ENCODE results near the gene PLEKHJ1.

The PLEKHJ1 gene

DNA sequence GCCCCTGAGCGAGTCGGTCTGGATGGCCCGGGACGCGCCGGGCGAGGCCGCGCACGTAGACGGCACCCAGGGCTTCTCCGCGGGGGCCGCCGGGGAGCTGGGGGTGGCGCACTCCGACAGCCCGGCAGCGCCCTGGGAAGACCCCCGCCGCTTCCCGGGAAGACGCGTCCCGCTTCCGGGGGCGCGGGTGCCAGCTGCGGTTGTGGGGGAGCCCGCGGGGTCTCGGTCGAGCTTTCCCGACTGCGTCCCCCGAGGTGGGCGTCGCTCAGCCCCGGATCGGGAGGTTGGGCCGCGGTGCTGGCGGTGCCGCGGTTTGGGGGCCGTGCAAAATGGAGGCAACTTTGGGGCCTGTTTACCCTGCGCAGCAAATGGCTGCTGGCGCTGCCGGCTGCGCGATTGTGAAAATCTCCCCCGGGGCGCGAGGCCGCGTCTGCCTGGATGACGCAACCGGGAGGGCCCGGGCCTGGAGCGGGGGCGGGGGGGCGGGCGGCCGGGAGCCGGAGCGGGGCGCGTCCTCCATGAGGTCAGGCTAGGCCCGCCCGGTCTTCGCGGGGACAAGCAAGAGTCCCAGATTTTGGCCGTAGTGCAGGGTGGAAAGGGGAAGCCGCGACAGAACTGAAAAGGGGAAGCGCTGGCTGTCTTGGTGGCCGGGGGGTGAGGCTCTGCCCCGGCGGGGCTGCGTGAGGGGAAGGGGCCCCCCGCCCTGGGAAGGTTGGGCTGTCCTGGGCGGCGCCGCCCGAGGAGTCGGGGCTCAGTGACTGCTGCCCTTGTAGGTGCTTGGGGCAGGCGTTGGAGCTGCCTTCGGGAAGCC lies 34.5 kb upstream of the PLEKHJ1 start:
- peak in 8 of 10 donors; percentile 54 to 95 (median 68) for DNase-seq
- intact Hi-C loops (cut with DNase I), result no loop called here

DNA sequence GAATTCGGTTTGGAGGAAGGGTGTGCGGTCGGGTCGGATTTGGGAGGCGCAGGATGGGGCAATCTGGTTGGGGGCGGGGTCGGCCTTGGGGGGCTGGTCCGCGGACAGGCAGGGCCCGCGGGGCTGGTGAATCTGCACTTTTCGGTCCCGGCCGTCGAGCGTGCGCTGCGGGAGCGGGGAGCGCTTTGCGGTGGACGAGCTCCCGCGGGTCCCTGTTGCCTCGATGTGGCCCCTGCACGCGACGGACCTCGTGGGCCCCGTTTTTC lies 34.0 kb upstream of the PLEKHJ1 start:
- intact Hi-C loops (cut with DNase I), result no loop called here

DNA sequence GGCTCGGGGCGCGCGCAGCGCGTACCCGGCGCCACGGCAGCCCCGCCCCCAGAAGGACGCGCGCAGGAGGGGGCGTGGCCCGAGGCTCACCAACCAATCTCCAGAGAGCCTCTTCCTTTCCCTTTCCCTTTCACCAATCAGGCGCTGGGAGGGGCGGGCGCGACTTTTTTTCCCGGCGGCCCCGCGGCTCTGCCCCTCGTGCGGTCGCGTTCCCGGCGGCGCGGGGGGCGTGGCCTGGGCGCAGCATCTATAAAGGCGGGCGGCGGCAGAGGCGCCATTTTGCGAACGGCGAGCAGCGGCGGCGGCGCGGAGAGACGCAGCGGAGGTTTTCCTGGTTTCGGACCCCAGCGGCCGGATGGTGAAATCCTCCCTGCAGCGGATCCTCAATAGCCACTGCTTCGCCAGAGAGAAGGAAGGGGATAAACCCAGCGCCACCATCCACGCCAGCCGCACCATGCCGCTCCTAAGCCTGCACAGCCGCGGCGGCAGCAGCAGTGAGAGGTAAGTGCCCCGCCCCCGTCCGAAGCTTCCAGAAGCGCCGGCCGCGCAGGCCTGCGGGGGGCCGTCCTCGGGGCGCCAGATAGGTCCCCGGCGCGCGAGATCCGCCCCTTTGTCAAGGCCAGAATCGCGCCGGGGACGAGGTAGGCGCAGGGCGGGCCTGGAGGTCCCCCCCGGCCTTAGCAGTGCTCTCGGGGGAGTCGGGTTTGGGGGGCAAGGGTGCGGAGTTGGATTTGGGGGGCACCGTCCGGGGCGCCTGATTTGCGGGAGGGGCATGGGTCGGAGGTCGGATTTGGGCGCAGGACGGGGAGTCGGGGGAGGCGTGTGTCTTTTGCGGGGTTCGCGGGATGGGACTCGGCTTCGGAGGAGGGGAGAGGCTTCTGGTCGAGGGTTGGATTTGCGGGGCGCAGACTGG lies 33.4 kb upstream of the PLEKHJ1 start:
- intact Hi-C loops (cut with DNase I), result loop anchor here (1.0 kb wide), 1 partner anchor 106 kb away; the partner anchor contains the start of gene DOT1L
- peak; percentile 97 to 100 (median 98) for DNase-seq

More for the DNA sequence above, 34.0 kb upstream of the PLEKHJ1 start:
- peak in 1 of 10 donors; percentile 72 for DNase-seq

DNA sequence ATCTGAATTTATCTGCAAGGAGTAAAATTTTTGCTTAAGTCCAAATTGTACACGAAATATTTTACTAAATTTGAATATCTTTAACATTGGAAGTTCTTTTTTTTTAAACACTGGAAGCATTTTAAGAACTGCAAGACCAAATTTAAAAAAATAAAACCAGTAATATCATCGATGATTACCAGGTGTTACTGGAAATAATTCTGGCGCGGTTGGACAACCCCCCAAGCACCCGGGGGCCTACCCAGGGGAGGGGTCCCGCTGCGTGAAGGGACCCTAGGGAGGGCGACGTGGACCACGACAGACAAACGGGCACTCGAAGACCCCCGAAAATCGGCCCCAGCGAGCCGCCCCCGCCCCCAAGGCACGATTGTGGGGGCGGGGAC lies 32.7 kb upstream of the PLEKHJ1 start:
- intact Hi-C loops (cut with DNase I), result loop anchor here (1.0 kb wide), 1 partner anchor 106 kb away; the partner anchor contains the start of gene DOT1L
- DNase-seq, result no peak

DNA sequence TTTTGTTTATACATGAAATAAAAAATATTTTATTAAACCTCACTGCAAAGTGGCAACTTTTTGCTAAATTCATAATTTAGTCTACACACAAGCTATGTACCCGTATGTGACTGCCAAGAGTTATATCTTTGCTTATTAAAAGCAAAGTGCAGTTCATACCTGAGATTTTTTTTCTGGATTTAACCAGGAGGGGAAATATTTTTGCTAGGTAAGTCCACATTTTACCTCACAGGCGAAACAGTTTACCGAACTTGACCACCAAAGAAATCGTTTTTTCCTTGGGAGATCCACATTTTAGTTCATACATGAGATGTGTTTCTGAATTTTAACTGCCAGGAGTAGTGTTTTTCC lies 32.3 kb upstream of the PLEKHJ1 start:
- no peak for DNase-seq
- intact Hi-C loops (cut with DNase I), result no loop called here

DNA sequence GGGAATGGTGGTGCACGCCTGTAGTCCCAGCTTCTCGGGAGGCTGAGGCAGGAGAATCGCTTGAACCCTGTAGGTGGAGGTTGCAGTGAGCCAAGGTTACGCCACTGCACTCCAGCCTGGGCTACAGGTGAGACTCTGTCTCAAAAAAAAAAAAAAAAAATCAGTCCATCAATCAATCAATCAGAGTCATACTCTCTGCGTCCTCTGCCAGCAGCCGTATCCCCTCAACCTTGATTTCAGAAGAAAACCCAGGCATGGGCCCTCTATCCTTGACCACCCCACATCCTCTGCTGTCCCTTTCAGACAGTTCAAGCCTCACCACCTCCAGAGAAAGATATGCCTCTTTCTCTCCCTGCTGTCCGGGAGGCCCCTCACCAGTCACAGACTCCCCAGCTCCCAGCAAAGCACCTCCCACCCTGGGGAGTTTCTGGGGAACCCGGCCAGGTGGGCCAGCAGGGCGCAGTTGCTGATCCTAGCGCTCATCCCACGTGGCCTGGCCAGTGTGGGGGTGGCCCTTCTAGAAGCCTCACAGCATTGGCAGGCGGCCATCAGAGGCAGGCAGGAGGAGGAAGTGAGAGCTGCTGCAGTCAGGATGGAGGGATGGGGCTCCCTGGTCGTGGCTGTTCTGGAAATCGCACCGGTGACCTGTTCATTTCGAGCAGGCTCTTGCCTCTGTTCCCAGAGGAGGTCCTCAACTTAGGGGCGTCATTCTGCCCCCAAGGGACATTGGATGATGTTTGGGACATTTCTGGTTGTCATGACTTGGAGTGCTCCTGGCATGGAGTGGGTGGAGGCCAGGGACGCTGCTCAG lies 30.3 kb upstream of the PLEKHJ1 start:
- intact Hi-C loops (cut with DNase I), result no loop called here
- DNase-seq, result peak; percentile 57 to 96 (median 76)

DNA sequence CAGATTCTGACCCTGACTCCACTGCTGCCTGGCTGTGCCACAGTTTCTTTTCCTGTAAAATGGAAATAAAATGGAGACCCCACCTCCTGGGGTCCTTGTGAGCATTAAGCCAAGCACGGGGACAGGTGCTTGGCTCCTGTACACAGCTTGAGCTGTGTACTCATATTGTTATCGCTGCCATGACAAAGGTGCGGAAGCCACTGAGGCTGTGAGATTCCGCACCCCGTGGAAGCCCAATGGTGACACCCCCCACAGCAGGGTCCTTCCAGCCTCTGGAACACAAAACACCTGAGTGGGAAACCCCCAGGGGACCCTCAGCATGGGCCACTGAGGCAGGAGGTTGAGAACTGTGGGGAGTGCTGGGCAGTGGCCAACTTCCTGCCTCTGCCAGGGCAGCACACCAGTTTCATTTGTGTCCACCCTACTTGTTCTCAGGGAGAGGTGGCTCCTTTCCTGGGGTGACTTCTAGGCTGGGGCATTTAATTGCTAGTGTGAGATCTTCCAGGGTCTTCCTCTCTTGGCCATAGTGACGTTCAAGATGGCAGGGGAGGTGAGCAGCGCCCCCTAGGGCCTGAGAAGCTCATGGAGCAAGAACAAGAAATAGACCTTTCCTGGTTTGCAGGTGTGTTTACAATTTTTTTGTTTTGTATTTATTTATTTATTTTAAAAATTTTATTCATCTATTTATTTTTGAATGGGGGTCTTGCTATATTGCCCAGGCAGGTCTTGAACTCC lies 25.5 kb upstream of the PLEKHJ1 start:
- DNase-seq, result no peak
- intact Hi-C loops (cut with DNase I), result no loop called here

DNA sequence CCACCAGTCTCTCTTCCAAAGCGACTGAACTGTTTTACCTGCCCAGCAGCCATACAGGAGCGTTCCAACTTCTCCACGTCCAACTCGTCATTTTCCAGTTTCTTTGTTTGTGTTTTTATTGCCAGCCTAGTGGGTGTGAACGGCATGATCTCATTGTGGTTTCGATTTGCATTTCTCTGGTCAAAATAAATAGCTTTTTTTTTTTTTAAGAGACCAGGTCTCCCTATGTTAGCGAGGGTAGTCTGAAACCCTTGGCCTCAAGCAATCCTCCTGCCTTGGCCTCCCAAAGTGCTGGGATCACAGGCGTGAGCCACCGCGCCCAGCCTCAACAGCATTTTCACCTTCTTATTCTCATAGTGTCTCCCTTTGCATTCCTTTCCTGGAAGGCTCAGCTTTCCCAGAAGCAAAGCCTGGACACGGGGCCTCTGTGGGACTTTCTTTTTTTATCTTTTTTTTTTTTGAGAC lies 24.2 kb upstream of the PLEKHJ1 start:
- intact Hi-C loops (cut with DNase I), result no loop called here
- DNase-seq, result no peak

DNA sequence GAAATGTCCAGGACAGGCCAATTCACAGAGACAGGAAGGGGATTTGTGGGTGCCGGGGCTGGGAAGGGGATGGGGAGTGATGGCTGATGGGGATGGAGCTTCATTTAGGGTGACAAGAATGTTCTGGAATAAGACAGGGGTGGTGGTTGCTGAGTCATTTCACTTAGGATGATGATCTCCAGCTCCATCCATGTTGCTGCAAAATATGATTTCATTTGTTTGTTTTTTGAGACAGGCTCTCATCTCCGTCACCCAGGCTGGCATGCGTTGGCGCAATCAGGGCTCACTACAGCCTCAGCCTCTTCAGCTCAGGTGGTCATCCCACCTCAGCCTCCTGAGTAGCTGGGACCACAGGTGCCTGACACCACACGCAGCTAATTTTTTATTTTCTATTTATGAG lies 23.2 kb upstream of the PLEKHJ1 start:
- DNase-seq, result no peak
- intact Hi-C loops (cut with DNase I), result no loop called here

DNA sequence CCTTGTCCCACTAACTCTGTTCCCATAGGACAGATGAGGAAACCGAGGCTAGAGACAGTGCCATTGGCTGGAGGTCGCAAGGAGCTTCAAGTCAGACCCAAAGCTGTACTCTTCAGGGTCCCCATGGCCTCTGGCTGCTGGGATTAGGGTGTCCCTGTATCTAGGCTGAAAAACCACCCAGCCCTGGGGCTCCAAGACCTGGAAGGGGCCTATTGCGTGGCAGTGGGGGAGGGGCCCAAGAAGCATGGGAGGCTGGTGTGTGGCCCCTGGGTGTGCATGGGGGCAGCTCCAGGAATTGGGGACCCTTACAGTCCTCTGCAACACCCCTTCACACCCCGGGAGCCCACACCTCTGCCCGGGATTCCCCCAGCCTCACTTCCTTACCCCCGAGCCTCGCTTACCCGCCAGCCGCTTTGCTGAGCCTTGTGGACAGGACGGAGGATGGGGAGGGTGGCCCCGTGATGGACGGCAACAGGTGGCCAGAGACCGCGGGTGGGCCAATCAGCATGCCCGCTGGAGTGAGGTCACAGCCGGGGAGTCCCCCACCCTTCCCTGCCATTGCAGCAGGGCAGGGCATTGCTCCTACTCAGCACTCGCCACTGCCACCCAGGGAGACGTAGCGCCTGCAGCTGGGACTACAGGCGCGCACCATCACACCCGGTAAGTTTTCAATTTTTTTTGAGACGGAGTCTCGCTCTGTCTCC lies 20.0 kb upstream of the PLEKHJ1 start, which contains the start of gene JSRP1:
Gene JSRP1, minus strand, starts transcription at position 436 of the 704 bp plus-strand sequence. CDS start 1,103 bp downstream, outside the sequence.
- no peak for DNase-seq
- intact Hi-C loops (cut with DNase I), result no loop called here

DNA sequence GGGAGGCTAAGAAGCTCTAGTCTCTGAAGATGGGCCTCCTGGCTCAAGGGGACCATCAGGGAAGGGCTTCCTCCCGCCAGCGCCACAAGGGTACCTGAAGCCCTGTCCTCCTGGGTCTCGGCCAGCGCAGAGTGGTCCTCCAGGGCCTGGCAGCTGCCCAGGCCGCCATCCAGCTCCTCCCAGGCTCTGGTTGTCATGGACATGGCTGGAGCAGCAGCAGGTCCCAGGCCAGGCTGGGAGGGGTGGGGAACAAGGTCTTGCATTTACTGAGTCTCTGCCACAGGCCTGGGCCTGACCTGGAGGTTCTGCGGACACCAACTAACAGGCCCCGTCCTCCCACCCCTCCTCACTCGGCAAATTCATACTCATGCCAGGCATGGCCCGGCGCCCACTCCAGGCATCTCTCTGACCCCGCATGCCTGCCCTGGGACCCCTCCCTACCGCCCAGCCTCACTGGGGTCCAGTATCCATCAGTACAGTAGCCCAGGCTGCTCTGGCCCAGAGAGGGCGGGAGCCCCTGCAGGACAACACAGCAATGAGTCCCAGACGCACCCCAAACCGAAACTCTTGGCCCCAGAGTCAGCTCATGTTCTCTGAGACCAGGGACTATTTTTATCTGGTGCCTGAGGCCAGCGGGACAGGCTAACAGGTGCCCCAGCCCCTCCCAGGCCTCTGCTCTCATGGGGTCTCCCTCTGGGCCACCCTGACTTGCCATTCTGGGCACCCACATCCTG lies 19.1 kb upstream of the PLEKHJ1 start:
- DNase-seq, result no peak
- intact Hi-C loops (cut with DNase I), result no loop called here

DNA sequence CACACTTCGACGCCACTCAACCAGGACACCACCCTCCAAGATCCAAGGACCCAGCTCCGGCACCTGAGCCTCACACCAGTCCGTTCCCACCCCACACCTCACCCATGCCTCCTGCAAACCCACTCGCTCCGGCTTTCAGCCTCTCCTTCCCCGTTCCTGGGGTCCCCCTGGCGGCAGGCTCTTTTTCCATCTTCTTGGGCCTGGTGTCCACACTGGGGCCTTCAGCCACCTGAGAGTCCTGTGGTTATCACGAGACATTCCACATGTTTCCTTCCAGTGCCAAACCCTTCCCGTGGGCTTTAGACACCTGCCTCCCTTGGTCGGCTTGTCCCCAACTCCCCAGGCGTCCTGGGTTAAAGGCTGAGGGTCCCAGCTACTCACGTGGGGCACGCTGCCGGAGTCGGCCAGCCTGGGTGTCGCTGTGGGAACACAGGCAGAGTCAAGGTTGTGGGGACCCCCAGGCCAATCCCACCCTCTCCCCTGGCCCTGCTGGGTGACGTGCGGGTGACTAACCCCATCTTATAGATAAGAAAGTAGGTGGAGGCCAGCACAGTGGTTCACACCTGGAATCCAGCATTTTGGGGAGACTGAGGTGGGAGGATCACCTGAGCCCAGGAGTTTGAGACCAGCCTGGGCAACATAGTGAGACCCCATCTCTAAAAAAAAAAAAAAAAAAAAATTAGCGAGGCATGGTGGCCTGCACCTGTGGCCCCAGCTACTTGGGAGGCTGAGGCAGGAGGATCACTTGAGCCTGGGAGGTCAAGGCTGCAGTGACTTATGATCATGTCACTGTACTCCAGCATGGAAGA lies 18.1 kb upstream of the PLEKHJ1 start:
- intact Hi-C loops (cut with DNase I), result no loop called here
- no peak for DNase-seq

DNA sequence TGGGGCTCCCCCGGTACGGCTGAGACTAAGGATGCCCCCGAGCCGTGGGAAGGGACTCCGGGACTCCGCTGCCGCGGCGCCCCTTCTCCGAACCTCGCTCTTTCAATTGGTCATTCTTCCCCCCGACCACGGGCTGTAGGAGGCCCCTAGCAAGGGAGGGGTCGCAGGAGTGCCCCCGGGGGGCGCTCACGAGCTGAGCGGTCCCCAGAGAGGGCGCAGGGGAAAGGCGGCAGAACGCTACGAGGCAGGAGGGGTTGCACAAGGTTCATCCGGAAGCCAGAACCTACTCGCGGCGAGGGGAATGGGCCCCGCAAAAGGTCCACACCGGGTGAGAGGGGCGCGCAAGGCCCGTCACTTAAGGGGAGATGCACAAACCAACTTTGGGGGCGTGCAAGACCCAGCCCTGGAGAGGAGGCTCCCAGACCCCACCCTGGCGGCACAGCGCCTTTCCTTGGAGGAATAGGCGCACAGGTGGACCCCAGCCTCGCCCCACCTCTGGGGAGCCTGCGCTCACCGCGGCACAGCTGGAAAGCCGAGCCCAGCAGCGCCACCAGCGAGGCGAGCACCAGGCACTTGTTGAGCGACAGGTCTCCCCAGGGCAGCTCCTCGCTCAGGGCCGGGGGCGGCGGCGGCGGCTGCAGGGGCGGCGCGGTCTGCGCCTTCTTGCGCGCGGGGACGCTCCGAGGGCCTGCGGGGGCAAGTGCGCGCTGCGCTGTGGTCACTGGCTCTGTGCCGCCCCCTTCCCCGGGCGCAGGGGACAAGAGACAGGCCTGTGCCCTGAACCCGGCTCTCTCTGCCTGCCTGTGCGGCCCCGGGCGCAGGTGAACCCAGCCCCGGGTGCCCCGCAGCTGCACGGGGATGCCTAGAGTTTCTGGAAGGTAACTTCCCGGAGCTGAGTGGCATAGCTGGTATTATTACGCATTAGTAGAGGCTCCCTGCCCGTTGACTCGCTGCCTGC lies 17.3 kb upstream of the PLEKHJ1 start:
- DNase-seq, result no peak
- intact Hi-C loops (cut with DNase I), result no loop called here

DNA sequence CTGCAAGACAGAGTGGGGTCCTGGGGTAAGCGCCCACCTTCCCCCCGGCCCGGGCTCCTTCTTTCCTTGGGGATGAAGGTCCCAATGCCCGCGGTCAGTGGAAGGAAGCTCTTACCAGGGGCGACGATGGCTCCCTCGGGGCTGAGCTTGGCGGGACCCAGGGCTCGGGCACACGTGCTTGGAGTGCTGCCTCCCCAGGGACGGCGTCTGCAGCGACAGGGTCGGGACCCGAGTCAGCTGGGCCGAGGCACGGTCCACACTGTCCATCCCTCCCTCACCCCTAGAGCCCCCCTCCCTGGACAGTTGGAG lies 16.6 kb upstream of the PLEKHJ1 start:
- intact Hi-C loops (cut with DNase I), result no loop called here
- DNase-seq, result no peak

DNA sequence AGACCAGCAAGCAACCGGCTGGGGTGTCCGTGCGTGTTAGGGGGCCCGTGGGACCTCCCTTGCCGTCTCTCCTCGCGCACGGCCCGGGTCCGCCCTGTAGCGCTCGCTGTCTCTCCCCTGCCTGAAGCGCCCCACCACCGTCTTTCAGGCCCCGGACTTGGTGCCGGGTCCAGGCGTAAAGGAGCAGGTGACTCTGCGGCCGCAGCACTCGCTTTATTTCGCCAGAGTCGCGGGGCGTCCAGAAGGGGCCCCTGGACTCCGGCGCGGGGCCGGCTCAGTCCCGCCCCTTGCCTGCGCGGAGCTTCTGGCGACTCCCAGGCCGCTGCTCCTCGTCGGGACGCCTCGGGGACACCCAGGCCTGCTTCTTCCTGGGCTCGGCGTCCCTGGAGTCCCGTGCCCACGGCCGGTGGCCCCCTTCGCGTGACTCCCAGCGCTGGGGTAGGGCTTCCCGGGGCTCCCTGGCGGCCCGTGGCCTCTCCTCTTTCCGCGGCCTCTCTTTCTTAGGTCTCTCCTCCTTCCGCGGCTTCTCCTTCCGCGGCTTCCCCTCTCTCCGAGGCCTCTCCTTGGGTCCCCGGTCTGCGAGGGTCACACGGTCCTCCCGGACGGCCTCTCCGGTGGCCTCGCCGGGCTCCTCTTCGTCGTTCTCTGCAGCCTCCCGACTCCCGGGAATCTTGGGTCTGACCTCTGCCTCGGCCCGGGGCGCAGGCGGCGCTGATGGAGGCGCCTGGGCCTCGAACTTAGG lies 16.1 kb upstream of the PLEKHJ1 start:
- intact Hi-C loops (cut with DNase I), result no loop called here
- no peak for DNase-seq
